KMS-11 (cell line): ENCODE data around the gene SMIM44.

ENCODE experiments used
- H2AFZ ChIP-seq: fragments of 200-600 bp; sonication (generic); 2 replicates; pipeline ENCODE4 v1.6.1; 2016; ENCODE audit warnings: antibody characterized with exemption, mixed run types, low read depth
- H3K27ac ChIP-seq: fragments of 200-600 bp; sonication (generic); 2 replicates; pipeline ENCODE4 v1.6.1; 2016; ENCODE audit warnings: mild to moderate bottlenecking, mixed run types
- H3K27me3 ChIP-seq: fragments of 200-600 bp; sonication (generic); 2 replicates; pipeline ENCODE4 v1.6.1; 2017; ENCODE audit warnings: mild to moderate bottlenecking, low read depth, mixed run types, moderate library complexity; ENCODE audit not compliant: insufficient read depth
- H3K36me3 ChIP-seq: fragments of 200-600 bp; sonication (generic); 2 replicates; pipeline ENCODE4 v1.6.1; 2017; ENCODE audit warnings: mild to moderate bottlenecking, mixed run types; ENCODE audit not compliant: insufficient read depth
- H3K4me1 ChIP-seq: fragments of 200-600 bp; sonication (generic); 2 replicates; pipeline ENCODE4 v1.6.1; 2016; ENCODE audit warnings: mild to moderate bottlenecking, low read depth, mixed run types; ENCODE audit not compliant: poor library complexity, severe bottlenecking
- H3K4me2 ChIP-seq: fragments of 200-600 bp; sonication (generic); 2 replicates; pipeline ENCODE4 v1.7.0; 2016; ENCODE audit warnings: mild to moderate bottlenecking, mixed run types
- H3K4me3 ChIP-seq: fragments of 200-600 bp; sonication (generic); IDR thresholded peaks from 2 replicates; pipeline ENCODE4 v1.6.1; 2017; ENCODE audit warnings: low read depth, low read length, mixed read lengths; ENCODE audit not compliant: insufficient read depth
- H3K79me2 ChIP-seq: fragments of 200-600 bp; sonication (generic); 2 replicates; pipeline ENCODE4 v1.6.1; 2016; ENCODE audit warnings: low read depth, mixed run types; ENCODE audit not compliant: insufficient read depth
- H3K9ac ChIP-seq: fragments of 200-600 bp; sonication (generic); 2 replicates; pipeline ENCODE4 v1.6.1; 2016; ENCODE audit warnings: mild to moderate bottlenecking, mixed run types
- H4K20me1 ChIP-seq: fragments of 200-600 bp; sonication (generic); 2 replicates; pipeline ENCODE4 v1.6.1; 2016; ENCODE audit warnings: mild to moderate bottlenecking, mixed run types; ENCODE audit not compliant: insufficient read depth
- CTCF ChIP-seq: fragments of 200-600 bp; sonication (generic); conservative IDR thresholded peaks from 2 replicates; pipeline ENCODE4 v1.6.1; 2017; ENCODE audit warnings: low read depth, mild to moderate bottlenecking, antibody characterized with exemption, low read length, moderate library complexity, mixed read lengths

Gene SMIM44

DNA sequence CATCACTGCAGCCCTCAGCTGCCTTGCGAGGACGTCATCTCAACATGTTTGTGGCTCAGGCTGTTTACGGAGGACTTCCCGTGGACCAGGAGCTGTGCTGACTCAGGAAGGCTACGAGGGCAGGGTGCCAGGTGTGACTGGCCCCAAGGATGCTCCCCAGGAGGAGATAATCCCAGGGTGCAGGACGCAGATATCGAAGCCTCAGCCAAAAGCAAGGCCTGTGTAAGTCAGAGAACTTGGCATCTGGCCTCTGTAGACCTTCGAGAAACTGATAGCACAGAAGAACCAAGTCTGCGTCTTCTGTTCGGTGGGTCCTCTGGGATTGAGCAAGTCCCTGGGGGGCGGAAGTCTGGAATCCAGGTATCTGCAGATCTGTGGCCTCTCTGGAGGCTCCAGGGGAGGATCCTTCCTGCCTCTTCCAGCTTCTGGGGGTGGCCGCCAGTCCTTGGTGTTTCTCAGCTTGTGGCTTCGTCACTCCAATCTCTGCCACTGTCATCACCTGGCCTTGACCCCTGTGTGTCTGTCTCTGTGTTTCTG, 19.9 kb upstream of the SMIM44 start:
- H3K4me3 ChIP-seq, result no peak overlapping the region
- H3K27me3 ChIP-seq, result no peaks in the 10 kb centered on the region
- no peak overlapping the region for H3K27ac ChIP-seq
- H3K4me1 ChIP-seq, result peaks cover 40% of the 10 kb centered on the region
- no peaks in the 10 kb centered on the region for H3K36me3 ChIP-seq
- H3K9ac ChIP-seq, result no peak overlapping the region
- H3K4me2 ChIP-seq, result no peak overlapping the region
- H2AFZ ChIP-seq, result no peak overlapping the region
- no peaks in the 10 kb centered on the region for H4K20me1 ChIP-seq
- peaks cover 29% of the 10 kb centered on the region for H3K79me2 ChIP-seq
- no peak for TF ChIP-seq CTCF

- Histone ChIP-seq H4K20me1 (no peaks in the 10 kb centered on the region), H3K4me1 (peaks cover 32% of the 10 kb centered on the region), H2AFZ (no peak overlapping the region), H3K9ac (no peak overlapping the region), H3K27ac (no peak overlapping the region), H3K4me2 (no peak overlapping the region), H3K36me3 (no peaks in the 10 kb centered on the region), H3K27me3 (no peaks in the 10 kb centered on the region), H3K79me2 (peaks cover 34% of the 10 kb centered on the region), H3K4me3 (no peak overlapping the region)
- no peak for TF ChIP-seq CTCF
Measured at GRCh38 chr19:3501780-3502179, 18.5 kb upstream of the SMIM44 start.

DNA sequence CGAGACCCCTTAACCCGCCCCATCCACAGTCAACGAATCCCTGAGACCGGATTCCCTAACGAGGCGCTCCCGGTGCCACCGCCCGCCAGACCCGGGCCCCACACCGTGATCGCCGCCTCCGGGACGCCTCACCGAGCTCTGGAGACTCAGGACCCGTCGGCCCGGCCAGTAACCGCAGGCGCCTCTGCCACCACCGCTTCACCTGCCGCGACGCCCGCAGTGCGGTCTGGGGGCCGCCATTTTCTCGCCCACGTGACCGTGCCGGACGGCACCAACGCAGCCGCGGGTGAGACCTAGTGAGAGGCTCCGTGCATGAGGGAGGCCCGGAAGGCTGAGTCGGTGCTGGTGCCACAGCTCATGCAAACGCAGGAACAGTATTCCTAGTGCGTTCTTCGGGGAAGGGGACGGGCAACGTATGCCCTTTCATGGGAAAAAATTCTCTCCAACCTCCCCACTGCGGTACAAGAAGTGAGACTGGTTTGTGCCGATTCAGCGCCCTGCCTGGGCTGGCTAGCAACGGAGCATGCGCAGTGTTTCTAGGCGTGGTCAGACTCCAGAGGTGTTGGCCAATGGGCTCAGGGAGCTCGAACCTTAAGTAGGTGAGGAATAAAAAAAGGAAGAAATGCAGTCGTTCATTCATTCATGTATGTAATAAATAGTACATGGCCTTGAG, 17.3 kb upstream of the SMIM44 start, which contains the start of gene DOHH:
TSS of gene DOHH (minus strand) at position 246 of the 673 bp plus-strand sequence. CDS start 3,860 bp downstream, outside the sequence.
- H3K4me3 ChIP-seq, result no peak within 1 kb of the TSS
- peak within 1 kb of the TSS; percentile 97 for H3K4me2 ChIP-seq
- H3K27me3 ChIP-seq, result no peaks in the 10 kb centered on the region
- peaks cover 36% of the 10 kb centered on the region for H3K79me2 ChIP-seq
- H3K4me1 ChIP-seq, result peaks cover 31% of the 10 kb centered on the region
- H3K27ac ChIP-seq, result peak within 1 kb of the TSS; percentile 84
- no peaks in the 10 kb centered on the region for H4K20me1 ChIP-seq
- no peaks in the 10 kb centered on the region for H3K36me3 ChIP-seq
- peak within 1 kb of the TSS; percentile 88 for H3K9ac ChIP-seq
- no peak for TF ChIP-seq CTCF
- H2AFZ ChIP-seq, result peak within 1 kb of the TSS; percentile 59

DNA sequence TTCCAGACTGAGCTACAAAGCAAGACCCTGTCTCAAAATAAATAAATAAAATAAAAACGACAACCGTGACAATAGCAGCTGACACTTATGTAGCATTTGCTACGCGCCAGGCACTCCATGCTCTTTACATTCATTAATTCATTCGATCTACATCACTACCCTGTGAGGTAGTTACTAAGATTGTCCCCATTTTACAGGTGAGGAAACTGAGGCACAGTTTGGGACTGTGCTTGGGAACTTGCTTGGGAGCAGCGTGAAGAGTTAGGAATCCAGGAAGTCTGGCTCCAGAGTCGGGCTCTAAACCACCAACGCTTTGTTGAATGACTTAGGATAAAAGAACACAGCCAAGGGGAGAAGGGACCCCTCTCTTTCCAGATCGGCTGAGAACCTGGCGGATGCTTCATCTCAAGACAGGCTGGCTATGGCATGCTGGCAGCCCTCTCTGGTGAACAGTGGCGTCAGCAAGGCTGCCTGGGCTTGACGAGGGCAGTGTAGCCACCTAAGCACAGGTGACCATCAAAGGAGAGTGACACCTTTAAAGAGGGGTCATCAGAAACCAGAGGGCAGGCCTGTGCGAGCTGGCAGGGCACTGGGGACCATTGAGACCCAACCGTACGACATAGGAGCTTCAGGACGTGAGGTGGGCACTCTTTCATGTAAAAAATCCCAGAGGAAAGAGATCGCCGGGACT, 16.6 kb upstream of the SMIM44 start:
- Histone ChIP-seq H3K79me2 (peaks cover 36% of the 10 kb centered on the region), H3K4me3 (no peak overlapping the region), H3K27me3 (no peaks in the 10 kb centered on the region), H3K36me3 (no peaks in the 10 kb centered on the region), H4K20me1 (no peaks in the 10 kb centered on the region), H3K27ac (peak overlapping the region; percentile 84), H3K4me1 (peaks cover 24% of the 10 kb centered on the region), H3K9ac (peak overlapping the region; percentile 88), H3K4me2 (peak overlapping the region; percentile 97), H2AFZ (peak overlapping the region; percentile 59)
- TF ChIP-seq CTCF, result no peak
